Panc1 (cell line): ENCODE results near the gene CDK17. TPM values are rescaled to one million over a fixed set of nuclear protein-coding genes. Genes with fewer than 3 reads are reported as not detected.

Source experiments
- ATAC-seq: fragments of 200-7000 bp; cut with Tn5 transposase; 2 replicates; pipeline ENCODE4 v1.9.1; 2020; ENCODE audit warnings: mild to moderate bottlenecking, moderate library complexity
- BruUV-seq: library from RNA; stranded (reverse); fragments of 400-500 nt; replicated peaks from 2 replicates; lab custom pipeline; 2021; lab: Mats Ljungman, UMichigan
- CTCF ChIA-PET: fragments of 300-600 bp; sonication (Branson Sonifier 250); formaldehyde crosslinking; loops from one replicate; lab custom pipeline; 2022; ENCODE audit warnings: antibody characterized with exemption; lab: Charles Lee
- POLR2A ChIA-PET: fragments of 300-600 bp; sonication (Branson Sonifier 250); formaldehyde crosslinking; loops from one replicate; lab custom pipeline; 2022; ENCODE audit warnings: antibody characterized with exemption; lab: Charles Lee
- DNase-seq: peaks from one replicate; pipeline ENCODE4 v3.0.0-alpha.2; 2010; ENCODE audit warnings: low read depth, low spot score
- H3K27ac ChIP-seq: 2 replicates; pipeline ENCODE4 v1.5.1; 2011; ENCODE audit warnings: mild to moderate bottlenecking, low read length, inconsistent platforms
- H3K27me3 ChIP-seq: fragments of 200-500 bp; sonication (Bioruptor generic); 2 replicates; pipeline ENCODE4 v1.6.0; 2014; ENCODE audit warnings: low read length, inconsistent platforms; ENCODE audit not compliant: control insufficient read depth, insufficient read depth
- H3K36me3 ChIP-seq: fragments of 200-500 bp; sonication (Bioruptor generic); 2 replicates; pipeline ENCODE4 v1.5.1; 2014; ENCODE audit warnings: inconsistent platforms, mild to moderate bottlenecking, low read length, moderate library complexity; ENCODE audit not compliant: control insufficient read depth, insufficient read depth
- H3K4me1 ChIP-seq: 2 replicates; pipeline ENCODE4 v1.5.1; 2011; ENCODE audit warnings: inconsistent platforms, mild to moderate bottlenecking, low read length, moderate library complexity; ENCODE audit not compliant: control insufficient read depth, insufficient read depth
- H3K4me3 ChIP-seq, 2 experiments: 2 replicates each; pipeline ENCODE4 v1.5.1; 2011 to 2012; ENCODE audit warnings: low read depth in 2 of 2, low read length in 2 of 2, mild to moderate bottlenecking in 2 of 2, inconsistent platforms in 1 of 2, moderate library complexity in 1 of 2
- H3K9me3 ChIP-seq: fragments of 200-500 bp; sonication (Bioruptor generic); 2 replicates; pipeline ENCODE4 v1.5.1; 2014; ENCODE audit warnings: low read depth, mild to moderate bottlenecking, inconsistent platforms, low read length, moderate library complexity; ENCODE audit not compliant: control insufficient read depth, insufficient read depth
- POLR2AphosphoS5 ChIP-seq: IDR thresholded peaks from 2 replicates; pipeline ENCODE4 v1.6.1; 2012; ENCODE audit warnings: mild to moderate bottlenecking, low read depth, low read length, moderate library complexity
- REST ChIP-seq, 2 experiments: IDR thresholded peaks; 2 replicates each; pipeline ENCODE4 v1.6.1; 2011 to 2012; ENCODE audit warnings: low read depth in 2 of 2, control low read depth in 1 of 2, low read length in 1 of 2, mild to moderate bottlenecking in 1 of 2, moderate library complexity in 1 of 2; ENCODE audit not compliant: insufficient read depth in 1 of 2
- SIN3A ChIP-seq: IDR thresholded peaks from 2 replicates; pipeline ENCODE4 v1.6.1; 2012; ENCODE audit warnings: low read depth, mild to moderate bottlenecking, low read length, moderate library complexity, borderline replicate concordance; ENCODE audit not compliant: insufficient read depth
- TCF7L2 ChIP-seq: IDR thresholded peaks from 2 replicates; pipeline ENCODE4 v1.6.1; 2011; ENCODE audit warnings: mild to moderate bottlenecking, low read depth, low read length, inconsistent platforms
- in situ Hi-C: cut with HindIII; loops from 2 replicates; pipeline ENCODE4 v1.10.0; 2016; ENCODE audit warnings: low sequenced_read_pairs, low pct_unique_long_range_greater_than_20kb
- intact Hi-C: fragments of 100-400 bp; cut with micrococcal nuclease; formaldehyde crosslinking; loops from one replicate; pipeline ENCODE4 v1.10.0; 2022; ENCODE audit not compliant: unreplicated experiment
- total RNA-seq: library from RNA; stranded (reverse); gene quantifications from one replicate; pipeline ENCODE4 v1.2.1, GENCODE V29; 2021; ENCODE audit not compliant: unreplicated experiment
- TF ChIP-seq, protein P1 (sequence below): fragments of 450-650 bp; IDR thresholded peaks from 2 replicates; pipeline ENCODE4 v1.5.1; 2017; ENCODE audit warnings: mild to moderate bottlenecking

Gene CDK17
- total RNA-seq, 1 experiment from 2014 or later: 23.2 TPM

GRCh38 chr12:96235484-96235826, 164.8 kb downstream of the CDK17 start:
- BruUV-seq: no TSS peak
- Histone ChIP-seq H3K4me1 (peaks cover 3% of the 10 kb centered on the region; the same call in 1 of the 2 replicates), H3K36me3 (no peaks in the 10 kb centered on the region), H3K4me3 (no peak overlapping the region), H3K27ac (no peak overlapping the region), H3K9me3 (no peaks in the 10 kb centered on the region), H3K27me3 (no peaks in the 10 kb centered on the region)
- DNase-seq (no peak), ATAC-seq (no peak)
- CTCF ChIA-PET: interaction anchor here (0.6 kb wide), 1 partner anchor 281 kb away, joined by 3 read pairs; no protein-coding TSS in a partner anchor
- TF ChIP-seq, protein P1, sequence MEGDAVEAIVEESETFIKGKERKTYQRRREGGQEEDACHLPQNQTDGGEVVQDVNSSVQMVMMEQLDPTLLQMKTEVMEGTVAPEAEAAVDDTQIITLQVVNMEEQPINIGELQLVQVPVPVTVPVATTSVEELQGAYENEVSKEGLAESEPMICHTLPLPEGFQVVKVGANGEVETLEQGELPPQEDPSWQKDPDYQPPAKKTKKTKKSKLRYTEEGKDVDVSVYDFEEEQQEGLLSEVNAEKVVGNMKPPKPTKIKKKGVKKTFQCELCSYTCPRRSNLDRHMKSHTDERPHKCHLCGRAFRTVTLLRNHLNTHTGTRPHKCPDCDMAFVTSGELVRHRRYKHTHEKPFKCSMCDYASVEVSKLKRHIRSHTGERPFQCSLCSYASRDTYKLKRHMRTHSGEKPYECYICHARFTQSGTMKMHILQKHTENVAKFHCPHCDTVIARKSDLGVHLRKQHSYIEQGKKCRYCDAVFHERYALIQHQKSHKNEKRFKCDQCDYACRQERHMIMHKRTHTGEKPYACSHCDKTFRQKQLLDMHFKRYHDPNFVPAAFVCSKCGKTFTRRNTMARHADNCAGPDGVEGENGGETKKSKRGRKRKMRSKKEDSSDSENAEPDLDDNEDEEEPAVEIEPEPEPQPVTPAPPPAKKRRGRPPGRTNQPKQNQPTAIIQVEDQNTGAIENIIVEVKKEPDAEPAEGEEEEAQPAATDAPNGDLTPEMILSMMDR: no peak
- TF ChIP-seq SIN3A (no peak), REST (IDR thresholded peaks at IDR 0.05; ENCODE audit: insufficient read depth in 1 of 2, low read depth in 2 of 2, low read length in 1 of 2) (no peak), POLR2AphosphoS5 (no peak), TCF7L2 (no peak)
- POLR2A ChIA-PET: no interaction called here
- in situ Hi-C loops: no loop called here
- intact Hi-C loops: no loop called here

- Histone ChIP-seq H3K9me3 (no peaks in the 10 kb centered on the region), H3K27ac (no peak overlapping the region), H3K36me3 (no peaks in the 10 kb centered on the region), H3K4me1 (peaks cover 3% of the 10 kb centered on the region; the same call in 1 of the 2 replicates), H3K4me3 (no peak overlapping the region), H3K27me3 (no peaks in the 10 kb centered on the region)
- no peak for DNase-seq
- no peak for ATAC-seq
- ChIA-PET CTCF (interaction anchor here (0.6 kb wide), 1 partner anchor 282 kb away, joined by 3 read pairs; no protein-coding TSS in a partner anchor), POLR2A (no interaction called here)
- in situ Hi-C loops: no loop called here
- no TSS peak for BruUV-seq
- TF ChIP-seq, protein P1: no peak
- no peak for TF ChIP-seq POLR2AphosphoS5
- TF ChIP-seq TCF7L2: no peak
- TF ChIP-seq SIN3A: no peak
- no peak for TF ChIP-seq REST (IDR thresholded peaks at IDR 0.05; ENCODE audit: insufficient read depth in 1 of 2, low read depth in 2 of 2, low read length in 1 of 2)
- intact Hi-C loops: no loop called here
These were observed 165.4 kb downstream of the CDK17 start for GRCh38 chr12:96234591-96235483.
